A549 treated with GW870086 at 1 μM for 4 hours (cell line): Measurements from ENCODE around the gene CPLX3. TPM values are rescaled to one million over a fixed set of nuclear protein-coding genes. Genes with fewer than 3 reads are reported as not detected.

ENCODE experiments used
- total RNA-seq: library from RNA; stranded (reverse); fragments of 200-300 nt; extraction: Qiagen RNA extraction; gene quantifications from 5 replicates; pipeline ENCODE4 v1.2.3, GENCODE V29; 2022; ENCODE audit warnings: low read depth

The CPLX3 gene
- 0.07 to 0.13 TPM in 2 of 5 replicates, not detected in the others for total RNA-seq

GRCh38 chr15:74826364-74826819, at the start of gene CPLX3:
Gene CPLX3, plus strand, starts transcription at chr15:74826627. Its CDS starts 77 bp downstream, at chr15:74826704.

GRCh38 chr15:74781431-74782258, 44.8 kb upstream of the CPLX3 start, which contains the start of gene CSK:
Gene CSK, plus strand, starts transcription at chr15:74782080. Its CDS starts 16,218 bp downstream, at chr15:74798298.

GRCh38 chr15:74812533-74812932, 13.9 kb upstream of the CPLX3 start, which contains the start of gene LMAN1L:
Gene LMAN1L, plus strand, starts transcription at chr15:74812835. Its CDS starts 20 bp downstream, at chr15:74812855.

GRCh38 chr15:74842581-74843444, 16.4 kb downstream of the CPLX3 start, which contains the start of gene ULK3:
Gene ULK3, minus strand, starts transcription at chr15:74843156. Its CDS starts 51 bp downstream, at chr15:74843105.

GRCh38 chr15:74873036-74873755, 46.8 kb downstream of the CPLX3 start, which contains the start of gene SCAMP2:
Gene SCAMP2, minus strand, starts transcription at chr15:74873365. Its CDS starts 110 bp downstream, at chr15:74873255.

Other genes starting within 250 kb of the CPLX3 start
- gene CLK3, start 210.8 kb upstream of the CPLX3 start, total RNA-seq = 31.7 to 36.2 TPM (median 33.4 TPM) in 5 replicates
- gene EDC3, start 130.6 kb upstream of the CPLX3 start, total RNA-seq = 17.1 to 23.2 TPM (median 19.0 TPM) in 5 replicates
- gene CYP1A1, start 101.1 kb upstream of the CPLX3 start, total RNA-seq = 1.1 to 2.3 TPM (median 1.7 TPM) in 5 replicates
- 0.05 TPM in 1 of 5 replicates, not detected in the others for gene CYP1A2, start 77.8 kb upstream of the CPLX3 start, total RNA-seq
- 55.9 to 67.4 TPM (median 62.0 TPM) in 5 replicates for gene CSK, start 44.5 kb upstream of the CPLX3 start, total RNA-seq
- not detected in 5 replicates for gene LMAN1L, start 13.8 kb upstream of the CPLX3 start, total RNA-seq
- gene ULK3, start 16.5 kb downstream of the CPLX3 start, total RNA-seq = 29.2 to 34.6 TPM (median 32.7 TPM) in 5 replicates
- gene SCAMP2, start 46.7 kb downstream of the CPLX3 start, total RNA-seq = 54.4 to 68.8 TPM (median 65.9 TPM) in 5 replicates
- 27.2 to 38.6 TPM (median 30.2 TPM) in 5 replicates for gene MPI, start 63.4 kb downstream of the CPLX3 start, total RNA-seq
- 30.1 to 38.8 TPM (median 36.4 TPM) in 5 replicates for gene FAM219B, start 80.2 kb downstream of the CPLX3 start, total RNA-seq
- 525 to 634 TPM (median 565 TPM) in 5 replicates for gene COX5A, start 111.4 kb downstream of the CPLX3 start, total RNA-seq
- 22.1 to 29.5 TPM (median 27.1 TPM) in 5 replicates for gene RPP25, start 130.1 kb downstream of the CPLX3 start, total RNA-seq
- 10.1 to 14.2 TPM (median 12.0 TPM) in 5 replicates for gene SCAMP5, start 168.9 kb downstream of the CPLX3 start, total RNA-seq
- 12.4 to 18.3 TPM (median 16.6 TPM) in 5 replicates for gene PPCDC, start 197.0 kb downstream of the CPLX3 start, total RNA-seq